Measurements from ENCODE around the gene PNPLA2.

GRCh38 chr11:792873-793272 lies 25.8 kb upstream of the PNPLA2 start:
- no peak for TF ChIP-seq ZNF274 (IDR thresholded peaks at IDR 0.05; ENCODE audit: low read depth, low read length)
- no peak for TF ChIP-seq SUZ12 (IDR thresholded peaks at IDR 0.05; ENCODE audit: extremely low read depth, insufficient read depth, insufficient read length)
- no peak for TF ChIP-seq YY1 (IDR thresholded peaks at IDR 0.05; ENCODE audit: insufficient read depth, insufficient read length)

Data from NT2/D1 (cell line).